ENCODE results near the gene ASRGL1.

DNA sequence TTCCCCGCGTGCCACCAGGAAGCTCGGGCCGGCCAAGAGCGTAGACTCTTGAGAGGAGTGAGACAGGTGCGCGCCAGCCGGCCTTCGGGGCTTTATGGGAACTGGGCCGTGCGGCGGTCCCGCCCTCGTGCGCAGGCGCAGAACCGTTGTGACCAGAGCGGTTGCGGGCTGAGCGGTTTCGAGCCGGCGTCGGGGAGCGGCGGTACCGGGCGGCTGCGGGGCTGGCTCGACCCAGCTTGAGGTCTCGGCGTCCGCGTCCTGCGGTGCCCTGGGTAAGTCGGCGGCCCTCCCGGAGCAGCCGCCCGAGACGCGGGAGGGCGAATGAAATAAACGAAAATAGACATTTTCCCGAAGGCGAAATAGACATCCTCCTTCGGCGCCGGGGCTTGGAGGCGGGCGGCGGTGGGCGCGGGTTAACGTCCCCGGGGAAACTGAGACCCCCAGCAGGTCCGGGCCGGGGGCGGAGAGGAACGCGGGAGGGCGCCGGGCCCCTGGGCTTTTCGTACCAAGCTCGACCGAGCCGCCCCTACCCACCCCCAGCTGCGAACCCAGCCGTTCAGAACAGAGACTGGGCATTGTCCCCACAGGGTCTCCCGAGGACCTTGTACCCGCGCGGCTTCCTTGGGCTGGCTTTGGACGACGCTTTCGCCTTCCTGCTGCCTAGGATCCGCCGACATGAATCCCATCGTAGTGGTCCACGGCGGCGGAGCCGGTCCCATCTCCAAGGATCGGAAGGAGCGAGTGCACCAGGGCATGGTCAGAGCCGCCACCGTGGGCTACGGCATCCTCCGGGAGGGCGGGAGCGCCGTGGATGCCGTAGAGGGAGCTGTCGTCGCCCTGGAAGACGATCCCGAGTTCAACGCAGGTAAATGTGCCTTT lies at the start of gene ASRGL1:
- TF ChIP-seq, protein P1, sequence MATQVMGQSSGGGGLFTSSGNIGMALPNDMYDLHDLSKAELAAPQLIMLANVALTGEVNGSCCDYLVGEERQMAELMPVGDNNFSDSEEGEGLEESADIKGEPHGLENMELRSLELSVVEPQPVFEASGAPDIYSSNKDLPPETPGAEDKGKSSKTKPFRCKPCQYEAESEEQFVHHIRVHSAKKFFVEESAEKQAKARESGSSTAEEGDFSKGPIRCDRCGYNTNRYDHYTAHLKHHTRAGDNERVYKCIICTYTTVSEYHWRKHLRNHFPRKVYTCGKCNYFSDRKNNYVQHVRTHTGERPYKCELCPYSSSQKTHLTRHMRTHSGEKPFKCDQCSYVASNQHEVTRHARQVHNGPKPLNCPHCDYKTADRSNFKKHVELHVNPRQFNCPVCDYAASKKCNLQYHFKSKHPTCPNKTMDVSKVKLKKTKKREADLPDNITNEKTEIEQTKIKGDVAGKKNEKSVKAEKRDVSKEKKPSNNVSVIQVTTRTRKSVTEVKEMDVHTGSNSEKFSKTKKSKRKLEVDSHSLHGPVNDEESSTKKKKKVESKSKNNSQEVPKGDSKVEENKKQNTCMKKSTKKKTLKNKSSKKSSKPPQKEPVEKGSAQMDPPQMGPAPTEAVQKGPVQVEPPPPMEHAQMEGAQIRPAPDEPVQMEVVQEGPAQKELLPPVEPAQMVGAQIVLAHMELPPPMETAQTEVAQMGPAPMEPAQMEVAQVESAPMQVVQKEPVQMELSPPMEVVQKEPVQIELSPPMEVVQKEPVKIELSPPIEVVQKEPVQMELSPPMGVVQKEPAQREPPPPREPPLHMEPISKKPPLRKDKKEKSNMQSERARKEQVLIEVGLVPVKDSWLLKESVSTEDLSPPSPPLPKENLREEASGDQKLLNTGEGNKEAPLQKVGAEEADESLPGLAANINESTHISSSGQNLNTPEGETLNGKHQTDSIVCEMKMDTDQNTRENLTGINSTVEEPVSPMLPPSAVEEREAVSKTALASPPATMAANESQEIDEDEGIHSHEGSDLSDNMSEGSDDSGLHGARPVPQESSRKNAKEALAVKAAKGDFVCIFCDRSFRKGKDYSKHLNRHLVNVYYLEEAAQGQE (IDR thresholded peaks at IDR 0.05; ENCODE audit: insufficient read depth in 1 of 2, low read depth in 2 of 2, low read length in 2 of 2), result no peak
- no peak for TF ChIP-seq POLR2AphosphoS5 (IDR thresholded peaks at IDR 0.05; ENCODE audit: low read depth, low read length)

Measured in PFSK-1 (cell line).